Fibroblast of the aortic adventitia (primary cell): Measurements from ENCODE around the gene NPC2. TPM values are rescaled to one million over a fixed set of nuclear protein-coding genes. Genes with fewer than 3 reads are reported as not detected.

Experiments used
- DNase-seq: peaks from one replicate; pipeline ENCODE4 v3.0.0-alpha.2; 2010; ENCODE audit warnings: low read depth
- H3K4me3 ChIP-seq: 2 replicates; pipeline ENCODE4 v1.5.1; 2011; ENCODE audit warnings: low read depth, mild to moderate bottlenecking, control low read depth, low read length, moderate library complexity
- CTCF ChIP-seq: IDR thresholded peaks from 2 replicates; pipeline ENCODE4 v1.5.1; 2011; ENCODE audit warnings: mild to moderate bottlenecking, low read length, control low read depth, inconsistent platforms; ENCODE audit not compliant: insufficient read depth
- total RNA-seq: library from RNA; depleted of rRNA; stranded (reverse); fragments of >200 nt; gene quantifications from 2 replicates; pipeline ENCODE4 v1.2.3, GENCODE V29; 2012; ENCODE audit warnings: low replicate concordance

NPC2 gene
- total RNA-seq, 1 donor = 291 TPM

GRCh38 chr14:74511966-74512830 lies 19.1 kb upstream of the NPC2 start:
- H3K4me3 ChIP-seq = no peak overlapping the region
- no peak for TF ChIP-seq CTCF
- DNase-seq = no peak

GRCh38 chr14:74510959-74511409 lies 17.9 kb upstream of the NPC2 start:
- TF ChIP-seq CTCF = no peak
- DNase-seq = peak; percentile 64
- no peak overlapping the region for H3K4me3 ChIP-seq

DNA sequence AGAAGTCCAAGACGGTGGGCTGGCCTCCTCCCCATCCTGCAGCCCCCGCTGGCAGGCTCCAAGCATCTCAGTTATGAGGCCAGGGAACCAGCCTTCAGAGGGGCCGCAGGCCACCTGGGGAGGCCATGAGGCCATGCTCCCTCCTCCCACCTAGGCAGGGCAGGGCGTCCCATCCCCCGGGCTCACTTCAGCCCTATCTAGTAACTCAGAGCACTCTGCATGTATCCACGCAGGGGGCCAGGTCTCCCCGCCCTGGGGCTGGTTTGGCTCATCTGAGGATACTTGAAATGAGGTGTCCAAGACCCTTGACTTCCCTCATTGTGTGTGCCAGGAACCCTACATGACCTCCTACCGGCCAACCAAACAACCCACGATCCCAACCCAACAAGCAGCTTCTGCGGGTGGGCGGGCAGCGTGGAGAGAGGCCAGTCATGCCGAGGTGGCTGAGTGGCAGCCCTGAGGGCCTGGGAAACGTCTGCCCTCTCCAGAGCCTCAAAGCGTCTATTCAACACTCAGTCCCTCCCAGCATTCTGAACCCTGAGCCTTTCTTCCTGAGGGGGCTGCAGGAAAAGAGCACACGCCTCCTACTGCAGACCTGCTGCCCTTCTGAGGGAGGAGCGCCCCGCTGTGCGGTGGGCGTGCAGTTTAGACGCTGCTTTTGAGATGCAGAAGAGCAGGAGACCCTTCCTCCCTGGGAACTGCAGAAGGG lies 17.3 kb upstream of the NPC2 start:
- no peak for TF ChIP-seq CTCF
- H3K4me3 ChIP-seq = no peak overlapping the region
- DNase-seq = no peak

DNA sequence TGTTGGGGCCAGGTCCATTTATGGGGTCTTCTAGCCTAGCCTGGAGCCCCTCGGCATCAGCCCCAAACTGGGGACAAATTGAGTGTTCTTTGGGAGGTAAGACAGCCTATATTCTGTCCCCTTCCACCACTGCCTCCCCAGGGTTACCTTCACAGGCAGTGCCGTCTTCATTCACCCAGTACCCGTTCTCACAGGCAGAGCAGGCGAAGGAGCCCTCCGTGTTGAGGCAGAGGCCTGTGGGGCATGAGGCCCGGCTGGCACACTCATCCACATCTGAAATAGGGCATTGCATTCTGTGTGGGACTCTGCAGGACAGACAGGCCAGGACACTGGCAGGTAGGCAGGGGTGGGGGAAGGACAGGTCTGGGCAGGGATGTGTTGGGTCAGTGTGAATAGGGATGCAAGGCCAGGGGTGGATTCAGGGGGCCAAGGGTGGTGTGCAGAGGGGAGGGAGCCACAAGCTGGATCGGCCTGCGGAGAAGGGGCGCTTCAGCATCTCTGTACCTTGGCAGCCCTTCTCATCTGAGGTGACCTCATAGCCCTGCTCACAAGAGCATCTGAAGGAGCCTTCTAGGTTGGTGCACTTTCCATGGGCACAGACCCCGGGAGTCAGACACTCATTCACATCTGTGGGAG lies 16.6 kb upstream of the NPC2 start:
- no peak for TF ChIP-seq CTCF
- DNase-seq = no peak
- H3K4me3 ChIP-seq = no peak overlapping the region

DNA sequence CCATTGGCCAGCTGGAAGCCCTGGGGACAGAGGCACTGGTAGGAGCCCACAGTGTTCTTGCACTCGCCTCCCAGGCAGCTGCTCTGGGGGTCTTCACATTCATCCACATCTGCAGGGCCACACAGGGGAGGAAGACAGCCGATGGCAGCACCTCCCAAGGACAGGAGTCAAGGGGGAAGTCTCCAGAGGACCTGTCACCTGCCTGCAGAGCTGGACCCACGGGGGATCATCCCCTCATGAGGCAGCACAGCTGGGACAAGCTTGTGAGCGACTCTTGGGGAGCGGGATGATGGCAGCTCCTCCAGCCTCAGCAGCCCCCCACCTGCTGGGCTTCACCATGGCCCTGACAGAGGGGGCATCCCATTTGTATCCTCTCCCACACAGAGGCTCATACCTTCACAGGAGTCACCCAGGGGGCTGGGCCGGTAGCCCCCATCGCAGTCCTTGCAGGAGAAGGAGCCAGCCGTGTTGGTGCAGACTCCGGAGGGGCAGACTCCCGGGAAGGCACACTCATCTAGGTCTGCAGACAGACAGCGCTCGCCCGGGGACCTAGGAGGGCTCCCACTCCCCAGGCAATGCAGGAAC lies 15.8 kb upstream of the NPC2 start:
- H3K4me3 ChIP-seq = no peak overlapping the region
- DNase-seq = no peak
- no peak for TF ChIP-seq CTCF

DNA sequence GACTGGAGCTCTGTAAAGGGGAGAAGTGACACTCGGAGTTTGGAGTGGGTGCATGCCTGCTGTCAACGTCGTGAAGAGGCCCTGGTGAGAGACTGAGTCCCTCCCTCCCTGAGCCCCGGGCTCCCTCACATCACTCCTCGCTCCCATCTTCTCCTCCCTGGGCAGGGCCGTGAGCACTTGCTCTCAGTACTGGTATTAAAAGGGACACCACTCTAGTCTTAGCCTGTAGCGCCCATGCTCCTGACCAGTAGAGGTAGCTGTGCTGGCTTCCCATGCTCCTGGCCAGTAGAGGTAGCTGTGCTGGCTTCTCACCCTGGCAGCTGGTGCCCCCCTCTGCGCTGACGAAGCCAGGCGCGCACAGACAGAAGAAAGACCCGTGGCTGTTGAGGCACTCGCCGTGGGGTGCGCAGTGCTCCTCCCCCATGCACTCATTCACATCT lies 15.2 kb upstream of the NPC2 start:
- TF ChIP-seq CTCF = peak; percentile 23
- no peak for DNase-seq
- no peak overlapping the region for H3K4me3 ChIP-seq
